RWPE2 (cell line): ENCODE measurements around the gene FOXJ3.

Experiments
- ATAC-seq: fragments of 200-7000 bp; cut with Tn5 transposase; 3 replicates; pipeline ENCODE4 v1.9.1; 2021; ENCODE audit warnings: low read depth
- DNase-seq: peaks from one replicate; pipeline ENCODE4 v3.0.0-alpha.2; 2020; ENCODE audit warnings: low spot score
- H3K27ac ChIP-seq: fragments of 450-650 bp; 2 replicates; pipeline ENCODE4 v1.5.1; 2017; ENCODE audit warnings: mild to moderate bottlenecking; ENCODE audit not compliant: poor library complexity, severe bottlenecking
- H3K27me3 ChIP-seq: fragments of 250-450 bp; sonication (Bioruptor Pico); 2 replicates; pipeline ENCODE4 v1.5.1; 2021; ENCODE audit warnings: mild to moderate bottlenecking, moderate library complexity; ENCODE audit not compliant: insufficient read depth, poor library complexity, severe bottlenecking
- H3K36me3 ChIP-seq: fragments of 250-450 bp; sonication (Bioruptor Pico); 2 replicates; pipeline ENCODE4 v1.5.1; 2020; ENCODE audit warnings: low read depth, mild to moderate bottlenecking, moderate library complexity
- H3K4me1 ChIP-seq: fragments of 250-450 bp; sonication (Bioruptor Pico); 2 replicates; pipeline ENCODE4 v1.5.1; 2021; ENCODE audit warnings: mild to moderate bottlenecking, moderate library complexity; ENCODE audit not compliant: insufficient read depth, poor library complexity, severe bottlenecking
- H3K4me3 ChIP-seq: fragments of 250-450 bp; sonication (Bioruptor Pico); 2 replicates; pipeline ENCODE4 v1.5.1; 2021; ENCODE audit warnings: mild to moderate bottlenecking, moderate library complexity; ENCODE audit not compliant: severe bottlenecking
- H3K9me3 ChIP-seq: fragments of 250-450 bp; sonication (Bioruptor Pico); 2 replicates; pipeline ENCODE4 v1.5.1; 2021; ENCODE audit warnings: mild to moderate bottlenecking, moderate library complexity; ENCODE audit not compliant: severe bottlenecking
- TF ChIP-seq, protein P1 (sequence below): fragments of 450-650 bp; IDR thresholded peaks from one replicate; pipeline ENCODE4 v1.5.1; 2017; ENCODE audit warnings: mild to moderate bottlenecking, moderate library complexity; ENCODE audit not compliant: poor library complexity, severe bottlenecking

FOXJ3 gene

DNA sequence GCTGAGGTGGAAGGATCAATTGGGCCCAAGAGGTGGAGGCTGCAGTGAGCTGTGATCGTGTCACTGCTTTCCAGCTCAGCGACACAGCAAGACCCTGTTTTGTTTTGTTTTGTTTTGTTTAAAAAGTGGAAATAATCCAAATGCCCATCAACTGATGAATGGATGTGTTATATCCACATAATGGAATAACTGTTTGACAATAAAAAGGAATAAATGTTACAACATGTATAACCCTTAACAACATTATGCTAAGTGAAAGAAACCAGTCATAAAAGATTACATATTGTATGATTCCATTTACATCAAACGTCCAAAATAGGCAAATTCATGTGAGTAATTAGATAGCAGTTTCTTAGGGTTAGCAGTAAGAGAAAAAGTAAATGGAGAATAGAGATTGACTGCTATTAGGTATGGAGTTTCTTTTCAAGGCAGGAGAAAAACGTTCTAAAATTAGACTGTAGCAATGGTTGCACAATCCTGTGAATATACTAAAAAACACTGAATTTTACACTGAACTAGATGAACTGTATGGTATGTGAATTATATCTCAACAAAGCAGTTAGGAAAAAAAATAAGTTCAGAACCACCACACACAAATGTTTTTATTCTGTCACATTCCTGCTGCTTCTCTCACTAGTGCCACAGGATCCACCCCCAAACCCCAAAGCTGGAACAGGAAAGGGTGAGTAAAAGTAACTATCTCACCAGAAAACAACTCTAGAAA lies 15.7 kb downstream of the FOXJ3 start:
- Histone ChIP-seq H3K4me1 (peaks cover 22% of the 10 kb centered on the region), H3K4me3 (no peak overlapping the region), H3K27ac (no peak overlapping the region), H3K9me3 (no peaks in the 10 kb centered on the region), H3K36me3 (peaks cover 4% of the 10 kb centered on the region; the same call in 1 of the 2 replicates), H3K27me3 (no peaks in the 10 kb centered on the region)
- 0 out of 3 replicates have a peak, but pooled peaks have one; percentile 17 for ATAC-seq
- TF ChIP-seq, protein P1, sequence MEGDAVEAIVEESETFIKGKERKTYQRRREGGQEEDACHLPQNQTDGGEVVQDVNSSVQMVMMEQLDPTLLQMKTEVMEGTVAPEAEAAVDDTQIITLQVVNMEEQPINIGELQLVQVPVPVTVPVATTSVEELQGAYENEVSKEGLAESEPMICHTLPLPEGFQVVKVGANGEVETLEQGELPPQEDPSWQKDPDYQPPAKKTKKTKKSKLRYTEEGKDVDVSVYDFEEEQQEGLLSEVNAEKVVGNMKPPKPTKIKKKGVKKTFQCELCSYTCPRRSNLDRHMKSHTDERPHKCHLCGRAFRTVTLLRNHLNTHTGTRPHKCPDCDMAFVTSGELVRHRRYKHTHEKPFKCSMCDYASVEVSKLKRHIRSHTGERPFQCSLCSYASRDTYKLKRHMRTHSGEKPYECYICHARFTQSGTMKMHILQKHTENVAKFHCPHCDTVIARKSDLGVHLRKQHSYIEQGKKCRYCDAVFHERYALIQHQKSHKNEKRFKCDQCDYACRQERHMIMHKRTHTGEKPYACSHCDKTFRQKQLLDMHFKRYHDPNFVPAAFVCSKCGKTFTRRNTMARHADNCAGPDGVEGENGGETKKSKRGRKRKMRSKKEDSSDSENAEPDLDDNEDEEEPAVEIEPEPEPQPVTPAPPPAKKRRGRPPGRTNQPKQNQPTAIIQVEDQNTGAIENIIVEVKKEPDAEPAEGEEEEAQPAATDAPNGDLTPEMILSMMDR: no peak
- no peak for DNase-seq

DNA sequence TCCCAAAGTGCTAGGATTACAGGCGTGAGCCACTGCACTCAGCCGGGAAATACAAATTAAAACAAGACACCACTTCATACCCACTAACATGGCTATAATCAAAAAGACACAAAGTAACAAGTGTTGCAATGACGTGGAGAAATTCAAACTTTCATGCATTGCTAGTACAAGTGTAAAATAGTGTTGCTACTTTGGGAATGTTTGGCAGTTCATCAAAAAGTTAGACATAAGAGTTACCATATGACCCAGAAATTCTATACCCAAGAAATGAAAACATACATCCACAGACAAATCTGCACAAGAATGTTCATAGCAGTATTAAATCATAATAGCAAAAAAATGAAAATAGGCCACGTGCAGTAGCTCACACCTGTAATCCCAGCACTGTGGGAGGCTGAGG lies 16.4 kb downstream of the FOXJ3 start:
- Histone ChIP-seq H3K9me3 (no peaks in the 10 kb centered on the region), H3K27me3 (no peaks in the 10 kb centered on the region), H3K4me3 (no peak overlapping the region), H3K36me3 (peaks cover 4% of the 10 kb centered on the region; the same call in 1 of the 2 replicates), H3K4me1 (peaks cover 26% of the 10 kb centered on the region), H3K27ac (no peak overlapping the region)
- TF ChIP-seq, protein P1: no peak
- DNase-seq (no peak), ATAC-seq (no peak)

DNA sequence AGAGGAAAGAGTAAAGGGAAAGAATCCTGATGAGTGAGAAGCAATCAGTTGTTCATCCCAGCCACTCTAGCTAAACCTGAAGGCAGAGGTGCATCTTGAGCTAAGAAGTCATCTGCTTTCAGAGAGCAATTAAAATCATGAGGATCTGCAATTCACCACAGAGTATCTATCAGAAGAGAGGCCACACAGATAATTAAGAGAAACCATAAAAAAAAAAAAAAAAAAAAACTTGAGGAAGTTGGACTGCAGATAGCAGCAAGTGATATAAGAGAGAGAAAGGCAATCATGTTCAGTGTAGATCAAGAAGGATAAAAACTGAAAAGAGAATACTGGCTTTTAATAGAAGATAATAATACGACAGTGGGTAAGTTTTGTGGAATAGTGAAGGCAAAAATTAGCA lies 17.7 kb downstream of the FOXJ3 start:
- Histone ChIP-seq H3K9me3 (no peaks in the 10 kb centered on the region), H3K4me1 (peaks cover 28% of the 10 kb centered on the region), H3K36me3 (peaks cover 4% of the 10 kb centered on the region; the same call in 1 of the 2 replicates), H3K4me3 (no peak overlapping the region), H3K27ac (no peak overlapping the region), H3K27me3 (no peaks in the 10 kb centered on the region)
- TF ChIP-seq, protein P1: no peak
- DNase-seq (no peak), ATAC-seq (no peak)

DNA sequence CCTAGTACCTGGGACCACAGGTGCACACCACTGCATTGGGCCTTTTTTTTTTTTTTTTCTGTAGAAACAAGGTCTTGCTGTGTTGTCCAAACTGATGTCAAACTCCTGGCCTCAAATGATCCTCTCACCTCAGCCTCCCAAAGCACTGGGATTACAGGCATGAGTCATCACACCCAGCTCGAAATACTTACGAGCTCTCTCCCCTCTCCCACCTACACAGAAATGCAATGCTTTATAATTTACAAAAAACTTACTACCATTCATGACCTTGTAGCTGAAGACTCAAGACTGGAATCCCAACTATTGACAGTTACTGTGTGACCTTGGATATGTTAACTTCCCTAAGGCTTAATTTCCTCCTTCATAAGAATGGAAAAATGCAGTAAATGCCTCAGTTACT lies 18.7 kb downstream of the FOXJ3 start:
- ATAC-seq: no peak
- no peak overlapping the region for H3K4me3 ChIP-seq
- no peaks in the 10 kb centered on the region for H3K27me3 ChIP-seq
- peaks cover 34% of the 10 kb centered on the region for H3K4me1 ChIP-seq
- no peak for DNase-seq
- peaks cover 4% of the 10 kb centered on the region; the same call in 1 of the 2 replicates for H3K36me3 ChIP-seq
- no peak overlapping the region for H3K27ac ChIP-seq
- TF ChIP-seq, protein P1: no peak
- no peaks in the 10 kb centered on the region for H3K9me3 ChIP-seq

DNA sequence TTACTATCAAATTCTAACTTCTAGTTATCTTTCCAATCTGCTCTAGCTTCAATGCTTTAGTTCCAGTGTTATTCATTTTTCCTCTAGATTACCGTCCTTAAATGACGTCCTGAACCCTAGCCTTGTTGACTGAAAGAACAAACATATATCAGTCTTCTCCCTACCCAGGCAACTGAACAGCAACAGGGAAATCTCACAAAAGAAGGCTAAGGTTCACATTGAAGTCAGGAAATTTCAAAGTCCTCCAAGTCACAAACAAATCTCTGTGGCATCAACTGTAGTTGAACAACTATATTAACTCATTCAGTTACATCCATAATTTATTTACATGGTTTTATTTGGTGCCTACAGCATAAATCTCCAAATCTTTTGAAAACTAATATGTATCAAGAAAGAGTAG lies 19.5 kb downstream of the FOXJ3 start:
- H3K9me3 ChIP-seq: no peaks in the 10 kb centered on the region
- no peak overlapping the region for H3K27ac ChIP-seq
- no peak for DNase-seq
- ATAC-seq: no peak
- no peaks in the 10 kb centered on the region for H3K27me3 ChIP-seq
- H3K36me3 ChIP-seq: peaks cover 11% of the 10 kb centered on the region
- TF ChIP-seq, protein P1: no peak
- H3K4me1 ChIP-seq: peaks cover 37% of the 10 kb centered on the region
- no peak overlapping the region for H3K4me3 ChIP-seq
